H9 (cell line): ENCODE data around the gene GRHL3. TPM values are rescaled to one million over a fixed set of nuclear protein-coding genes. Genes with fewer than 3 reads are reported as not detected.

Experiments
- DNase-seq: peaks from one replicate; pipeline ENCODE4 v3.0.0-alpha.2; 2017
- H2AFZ ChIP-seq: one replicate; pipeline ENCODE4 v1.6.1; 2013; ENCODE audit warnings: mild to moderate bottlenecking, low read length, control low read depth, moderate library complexity
- H2AK5ac ChIP-seq: 2 replicates; pipeline ENCODE4 v1.6.1; 2013; ENCODE audit warnings: low read length, control low read depth, mixed read lengths; ENCODE audit not compliant: insufficient read length
- H2BK120ac ChIP-seq: one replicate; pipeline ENCODE4 v1.6.1; 2013; ENCODE audit warnings: low read depth, mild to moderate bottlenecking, low read length, control low read depth, inconsistent platforms; ENCODE audit not compliant: poor library complexity, severe bottlenecking
- H2BK12ac ChIP-seq: 2 replicates; pipeline ENCODE4 v1.6.1; 2013; ENCODE audit warnings: low read length, control low read depth, mixed read lengths, low read depth; ENCODE audit not compliant: insufficient read length
- H2BK15ac ChIP-seq: 2 replicates; pipeline ENCODE4 v1.6.1; 2013; ENCODE audit warnings: low read depth, low read length, control low read depth
- H2BK20ac ChIP-seq: one replicate; pipeline ENCODE4 v1.6.1; 2013; ENCODE audit warnings: low read depth, mild to moderate bottlenecking, low read length, control low read depth, inconsistent platforms; ENCODE audit not compliant: poor library complexity, severe bottlenecking
- H2BK5ac ChIP-seq: 2 replicates; pipeline ENCODE4 v1.6.1; 2013; ENCODE audit warnings: low read length, control low read depth, mixed read lengths; ENCODE audit not compliant: insufficient read length
- H3K14ac ChIP-seq: 2 replicates; pipeline ENCODE4 v1.6.1; 2013; ENCODE audit warnings: low read length, control low read depth; ENCODE audit not compliant: insufficient read depth
- H3K18ac ChIP-seq: 2 replicates; pipeline ENCODE4 v1.6.1; 2013; ENCODE audit warnings: low read depth, mild to moderate bottlenecking, mixed read lengths, low read length, control low read depth; ENCODE audit not compliant: insufficient read length
- H3K23ac ChIP-seq: 2 replicates; pipeline ENCODE4 v1.6.1; 2013; ENCODE audit warnings: low read length, control low read depth, mixed read lengths, low read depth; ENCODE audit not compliant: insufficient read length
- H3K23me2 ChIP-seq: 2 replicates; pipeline ENCODE4 v1.6.1; 2013; ENCODE audit warnings: low read depth, mild to moderate bottlenecking, mixed read lengths, low read length, control low read depth; ENCODE audit not compliant: insufficient read length, poor library complexity, severe bottlenecking
- H3K27ac ChIP-seq: 2 replicates; pipeline ENCODE4 v1.5.1; 2013; ENCODE audit warnings: low read length, control low read depth, mixed read lengths, low read depth; ENCODE audit not compliant: insufficient read length
- H3K27me3 ChIP-seq: 2 replicates; pipeline ENCODE4 v1.6.1; 2013; ENCODE audit warnings: low read length, control low read depth, inconsistent platforms; ENCODE audit not compliant: insufficient read depth
- H3K4ac ChIP-seq: 2 replicates; pipeline ENCODE4 v1.6.1; 2013; ENCODE audit warnings: low read depth, mild to moderate bottlenecking, control low read depth, inconsistent platforms, low read length, moderate library complexity
- H3K4me1 ChIP-seq: 2 replicates; pipeline ENCODE4 v1.6.1; 2013; ENCODE audit warnings: low read length, control low read depth, inconsistent platforms; ENCODE audit not compliant: insufficient read depth
- H3K4me2 ChIP-seq: 2 replicates; pipeline ENCODE4 v1.6.1; 2013; ENCODE audit warnings: low read length, control low read depth, mixed read lengths; ENCODE audit not compliant: insufficient read length, insufficient read depth
- H3K56ac ChIP-seq: 2 replicates; pipeline ENCODE4 v1.6.1; 2013; ENCODE audit warnings: low read depth, mild to moderate bottlenecking, mixed read lengths, low read length, control low read depth; ENCODE audit not compliant: insufficient read length
- H3K79me1 ChIP-seq: 2 replicates; pipeline ENCODE4 v1.6.1; 2013; ENCODE audit warnings: low read depth, mild to moderate bottlenecking, moderate library complexity, low read length, control low read depth, inconsistent platforms; ENCODE audit not compliant: insufficient read depth, poor library complexity, severe bottlenecking
- H3K79me2 ChIP-seq: 2 replicates; pipeline ENCODE4 v1.6.1; 2013; ENCODE audit warnings: low read length, control low read depth, inconsistent platforms; ENCODE audit not compliant: insufficient read depth
- H3K9ac ChIP-seq: 2 replicates; pipeline ENCODE4 v1.6.1; 2013; ENCODE audit warnings: low read length, control low read depth, mixed read lengths; ENCODE audit not compliant: insufficient read length; ENCODE audit errors: extremely low read depth
- H3K9me3 ChIP-seq: one replicate; pipeline ENCODE4 v1.6.1; 2013; ENCODE audit warnings: low read depth, low read length, inconsistent platforms; ENCODE audit not compliant: control insufficient read depth
- H3T11ph ChIP-seq: one replicate; pipeline ENCODE4 v1.6.1; 2013; ENCODE audit warnings: mild to moderate bottlenecking, low read length, control low read depth, inconsistent platforms
- H4K20me1 ChIP-seq: one replicate; pipeline ENCODE4 v1.6.1; 2013; ENCODE audit not compliant: control insufficient read depth, insufficient read length, insufficient read depth
- H4K5ac ChIP-seq: 2 replicates; pipeline ENCODE4 v1.6.1; 2013; ENCODE audit warnings: low read depth, mild to moderate bottlenecking, mixed read lengths, low read length, control low read depth; ENCODE audit not compliant: insufficient read length
- H4K8ac ChIP-seq: replicated peaks from 2 replicates; pipeline ENCODE4 v1.6.1; 2013; ENCODE audit warnings: low read length, control low read depth, mixed read lengths, low read depth; ENCODE audit not compliant: insufficient read length
- H4K91ac ChIP-seq: 2 replicates; pipeline ENCODE4 v1.6.1; 2013; ENCODE audit warnings: low read depth, mild to moderate bottlenecking, moderate library complexity, mixed read lengths, low read length, control low read depth; ENCODE audit not compliant: insufficient read length
- H3K27ac Mint-ChIP-seq, 3 experiments: 2 replicates in 2 of 3; 3 replicates in 1 of 3; pipeline ENCODE4 v1.8.0; 2020 to 2021; ENCODE audit warnings: mixed read lengths in 3 of 3, mild to moderate bottlenecking in 1 of 3, moderate library complexity in 1 of 3
- H3K27me3 Mint-ChIP-seq: 2 replicates; pipeline ENCODE4 v1.8.0; 2021; ENCODE audit warnings: low read depth, mild to moderate bottlenecking, moderate library complexity, mixed read lengths
- H3K36me3 Mint-ChIP-seq, 3 experiments: 2 replicates in 2 of 3; 3 replicates in 1 of 3; pipeline ENCODE4 v1.8.0; 2020 to 2021; ENCODE audit warnings: low read depth in 3 of 3, mixed read lengths in 3 of 3; ENCODE audit not compliant: insufficient read depth in 1 of 3
- H3K4me1 Mint-ChIP-seq, 2 experiments: 2 replicates each; pipeline ENCODE4 v1.8.0; 2020; ENCODE audit warnings: mixed read lengths in 2 of 2
- H3K4me3 Mint-ChIP-seq, 2 experiments: 2 replicates in 1 of 2; 3 replicates in 1 of 2; pipeline ENCODE4 v1.8.0; 2020 to 2021; ENCODE audit warnings: mild to moderate bottlenecking in 2 of 2, mixed read lengths in 2 of 2, moderate library complexity in 1 of 2
- H3K9me3 Mint-ChIP-seq, 2 experiments: 2 replicates in 1 of 2; 3 replicates in 1 of 2; pipeline ENCODE4 v1.8.0; 2020; ENCODE audit warnings: mild to moderate bottlenecking in 2 of 2, mixed read lengths in 2 of 2, moderate library complexity in 1 of 2
- WGBS: extraction: QIAGEN DNeasy Blood & Tissue Kit; methylation state at CpG from one replicate; pipeline ENCODE4 v1.1.7; 2013; ENCODE audit warnings: missing lambda C conversion rate, low lambda C conversion rate, mixed read lengths; ENCODE audit not compliant: insufficient read length; ENCODE audit errors: extremely low coverage; 5-methylcytosine and 5-hydroxymethylcytosine counted together
- total RNA-seq: library from RNA; stranded (reverse); gene quantifications from 2 replicates; pipeline ENCODE4 v1.2.1, GENCODE V29; 2021
- TF ChIP-seq, protein P1 (sequence below): fragments of 200-600 bp; sonication (generic); conservative IDR thresholded peaks from 3 replicates; pipeline ENCODE4 v1.8.0; 2021; ENCODE audit warnings: antibody characterized with exemption, mild to moderate bottlenecking

The GRHL3 gene
- total RNA-seq, 1 experiment from 2014 or later, result 3.5 TPM

DNA sequence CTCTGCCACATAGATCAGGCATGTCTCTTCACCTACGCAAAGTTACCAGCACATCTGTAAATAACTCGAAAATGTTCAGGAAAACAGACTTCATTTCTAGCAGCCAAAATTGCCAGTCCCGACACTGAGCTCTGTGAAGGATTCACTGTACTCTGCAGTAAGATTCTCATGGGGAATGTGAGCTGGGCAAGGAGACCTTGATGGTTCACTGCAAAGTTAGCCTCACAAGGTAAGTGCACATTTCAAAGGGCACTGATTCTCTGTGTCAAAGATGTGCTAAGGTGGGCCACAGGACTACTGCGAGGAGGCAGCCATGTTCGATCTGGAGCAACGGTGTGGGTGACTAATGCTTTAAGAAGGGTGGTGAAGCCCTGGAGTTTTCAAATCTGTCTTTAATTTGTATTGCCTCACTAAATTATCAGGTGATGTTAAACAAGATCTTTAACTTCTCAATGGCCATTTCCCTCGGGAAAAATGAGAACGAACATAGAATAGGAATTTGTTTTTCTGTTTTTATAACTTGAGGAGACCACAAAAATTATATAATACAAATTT lies 69.3 kb downstream of the GRHL3 start:
- Histone ChIP-seq H3K56ac (no peak overlapping the region), H2BK12ac (no peak overlapping the region), H3K4me2 (no peak overlapping the region), H4K20me1 (no peaks in the 10 kb centered on the region), H3K79me2 (no peaks in the 10 kb centered on the region), H3K4me1 (0 out of 2 replicates have a peak, but pooled peaks cover 5% of the 10 kb centered on the region), H2BK5ac (no peak overlapping the region), H3K27me3 (no peaks in the 10 kb centered on the region), H3K23ac (no peak overlapping the region), H4K5ac (no peak overlapping the region), H2AK5ac (no peak overlapping the region), H2AFZ (no peak overlapping the region), H2BK15ac (no peak overlapping the region), H3T11ph (no peak overlapping the region), H3K14ac (no peak overlapping the region), H3K9ac (no peak overlapping the region), H3K23me2 (no peaks in the 10 kb centered on the region), H3K4ac (no peak overlapping the region), H3K27ac (no peak overlapping the region), H4K91ac (no peak overlapping the region), H4K8ac (no peak overlapping the region), H3K9me3 (no peaks in the 10 kb centered on the region), H2BK120ac (no peak overlapping the region), H3K18ac (no peak overlapping the region), H3K79me1 (no peaks in the 10 kb centered on the region), H2BK20ac (no peak overlapping the region)
- Mint-ChIP-seq H3K27ac (peak overlapping the region in 1 of 3 experiments; percentile 29; a peak in 2 of 7 replicates), H3K27me3 (no peaks in the 10 kb centered on the region), H3K4me1 (peaks cover 19 to 27% of the 10 kb centered on the region in 2 experiments), H3K36me3 (peaks cover 0 to 22% (median 7%) of the 10 kb centered on the region in 3 experiments; a peak in 4 of 7 replicates), H3K4me3 (no peak overlapping the region), H3K9me3 (no peaks in the 10 kb centered on the region)
- TF ChIP-seq, protein P1, sequence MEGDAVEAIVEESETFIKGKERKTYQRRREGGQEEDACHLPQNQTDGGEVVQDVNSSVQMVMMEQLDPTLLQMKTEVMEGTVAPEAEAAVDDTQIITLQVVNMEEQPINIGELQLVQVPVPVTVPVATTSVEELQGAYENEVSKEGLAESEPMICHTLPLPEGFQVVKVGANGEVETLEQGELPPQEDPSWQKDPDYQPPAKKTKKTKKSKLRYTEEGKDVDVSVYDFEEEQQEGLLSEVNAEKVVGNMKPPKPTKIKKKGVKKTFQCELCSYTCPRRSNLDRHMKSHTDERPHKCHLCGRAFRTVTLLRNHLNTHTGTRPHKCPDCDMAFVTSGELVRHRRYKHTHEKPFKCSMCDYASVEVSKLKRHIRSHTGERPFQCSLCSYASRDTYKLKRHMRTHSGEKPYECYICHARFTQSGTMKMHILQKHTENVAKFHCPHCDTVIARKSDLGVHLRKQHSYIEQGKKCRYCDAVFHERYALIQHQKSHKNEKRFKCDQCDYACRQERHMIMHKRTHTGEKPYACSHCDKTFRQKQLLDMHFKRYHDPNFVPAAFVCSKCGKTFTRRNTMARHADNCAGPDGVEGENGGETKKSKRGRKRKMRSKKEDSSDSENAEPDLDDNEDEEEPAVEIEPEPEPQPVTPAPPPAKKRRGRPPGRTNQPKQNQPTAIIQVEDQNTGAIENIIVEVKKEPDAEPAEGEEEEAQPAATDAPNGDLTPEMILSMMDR, result no peak
- no CpG with 5 or more reads among the region's 8 CpGs for WGBS
- DNase-seq, result no peak
